Measurements from ENCODE around the gene RAD17.
"Not testable (repeated sequence)": the region's sequence is repeated elsewhere in the genome, so short reads cannot be mapped to it uniquely, and the experiment has no call there.

The RAD17 gene

DNA sequence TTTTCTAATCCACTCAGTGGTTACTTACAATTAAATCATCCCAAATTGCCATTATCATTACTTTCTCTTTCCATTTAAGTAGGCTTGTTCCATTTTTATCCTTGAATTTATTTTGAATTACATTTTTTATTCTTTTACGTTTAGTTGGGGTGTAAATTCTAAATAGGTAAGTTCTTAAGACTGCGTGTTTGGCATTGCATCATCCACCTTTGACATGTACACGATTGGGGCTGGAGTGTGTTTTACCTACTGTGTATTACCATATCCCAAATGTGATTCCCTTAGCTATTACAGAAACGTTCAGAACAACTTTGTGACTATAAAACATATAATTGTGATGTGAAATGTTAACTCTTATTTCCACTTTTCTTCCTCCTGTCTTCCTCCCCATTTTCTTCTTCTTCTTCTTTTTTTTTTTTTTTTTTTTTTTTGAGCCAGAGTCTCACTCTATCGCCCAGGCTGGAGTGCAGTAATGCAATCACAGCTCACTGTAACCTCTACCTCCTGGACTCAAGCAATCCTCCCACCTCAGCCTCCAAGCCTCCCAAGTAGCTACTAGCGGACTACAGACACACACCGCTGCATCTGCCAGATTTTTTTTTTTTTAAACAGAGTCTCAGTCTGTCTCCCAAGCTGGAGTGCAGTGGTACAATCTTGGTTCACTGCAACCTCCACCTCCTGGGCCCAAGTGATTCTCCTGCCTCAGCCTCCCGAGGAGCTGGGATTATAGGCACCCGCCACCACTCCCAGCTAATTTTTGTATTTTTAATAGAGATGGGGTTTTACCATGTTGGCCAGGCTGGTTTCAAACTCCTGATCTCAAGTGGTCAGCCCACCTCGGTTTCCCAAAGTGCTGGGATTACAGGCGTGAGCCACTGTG lies 62.0 kb downstream of the RAD17 start:
- TF ChIP-seq ZNF274 (IDR thresholded peaks at IDR 0.05; ENCODE audit: low read depth, low read length): no peak
- no peak overlapping the region for H3K4me3 ChIP-seq (ENCODE audit: low read length)

DNA sequence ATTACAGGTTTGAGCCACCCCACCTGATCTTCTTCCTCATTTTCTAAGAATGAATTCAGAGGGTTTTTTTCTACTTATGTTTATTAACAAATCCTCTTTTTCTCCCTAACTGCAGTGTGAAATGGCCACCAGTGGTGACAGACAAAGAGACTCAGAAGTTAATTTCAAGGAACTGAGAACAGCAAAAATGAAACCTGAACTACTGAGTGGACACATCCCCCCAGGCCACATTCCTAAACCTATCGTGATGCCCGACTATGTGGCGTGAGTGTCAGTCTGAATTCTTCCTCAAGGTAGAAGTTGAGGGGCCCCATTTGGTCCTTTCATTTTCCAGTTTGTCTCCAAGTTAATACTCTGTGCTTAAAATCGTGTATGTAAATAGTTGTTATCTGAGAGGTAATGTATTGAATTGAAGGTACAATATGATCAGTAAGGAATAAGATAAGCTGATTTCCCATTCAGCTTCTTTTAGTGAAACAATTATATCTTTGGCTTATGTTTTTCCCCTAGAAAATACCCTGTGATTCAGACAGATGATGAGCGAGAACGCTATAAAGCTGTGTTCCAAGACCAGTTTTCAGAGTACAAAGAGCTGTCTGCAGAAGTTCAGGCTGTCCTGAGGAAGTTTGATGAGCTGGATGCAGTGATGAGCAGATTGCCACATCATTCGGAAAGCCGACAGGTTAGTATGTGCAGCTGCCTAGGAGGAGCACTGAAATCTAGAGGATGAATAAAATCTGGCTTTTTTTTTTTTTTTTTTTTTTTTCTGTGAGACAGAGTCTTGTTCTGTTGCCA lies 63.0 kb downstream of the RAD17 start:
- no peak for TF ChIP-seq ZNF274 (IDR thresholded peaks at IDR 0.05; ENCODE audit: low read depth, low read length)
- H3K4me3 ChIP-seq (ENCODE audit: low read length): no peak overlapping the region

DNA sequence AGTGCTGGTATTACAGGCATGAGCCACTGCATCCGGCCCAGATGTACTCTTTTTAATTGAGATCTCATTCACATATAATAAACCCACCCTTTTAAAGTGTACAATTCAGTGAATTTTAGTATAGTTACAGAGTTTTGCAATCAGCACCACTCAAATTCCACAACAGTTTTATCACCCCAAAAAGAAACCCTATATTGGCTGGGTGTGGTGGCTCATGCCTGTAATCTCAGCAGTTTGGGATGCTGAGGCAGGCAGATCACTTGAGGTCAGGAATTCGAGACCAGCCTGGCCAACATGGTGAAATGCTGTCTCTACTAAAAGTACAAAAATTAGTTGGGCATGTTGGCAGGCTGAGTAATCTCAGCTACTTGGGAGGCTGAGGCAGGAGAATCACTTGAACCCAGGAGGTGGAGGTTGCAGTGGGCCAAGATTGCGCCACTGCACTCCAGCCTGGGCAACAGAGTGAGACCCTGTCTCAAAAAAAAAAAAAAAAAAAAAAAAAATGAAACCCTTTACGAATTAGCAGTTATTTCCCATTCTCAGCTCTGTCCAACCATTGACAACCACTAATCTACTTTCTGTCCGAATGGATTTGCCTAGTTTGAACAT lies 65.8 kb downstream of the RAD17 start:
- H3K4me3 ChIP-seq (ENCODE audit: low read length): not testable (repeated sequence)

DNA sequence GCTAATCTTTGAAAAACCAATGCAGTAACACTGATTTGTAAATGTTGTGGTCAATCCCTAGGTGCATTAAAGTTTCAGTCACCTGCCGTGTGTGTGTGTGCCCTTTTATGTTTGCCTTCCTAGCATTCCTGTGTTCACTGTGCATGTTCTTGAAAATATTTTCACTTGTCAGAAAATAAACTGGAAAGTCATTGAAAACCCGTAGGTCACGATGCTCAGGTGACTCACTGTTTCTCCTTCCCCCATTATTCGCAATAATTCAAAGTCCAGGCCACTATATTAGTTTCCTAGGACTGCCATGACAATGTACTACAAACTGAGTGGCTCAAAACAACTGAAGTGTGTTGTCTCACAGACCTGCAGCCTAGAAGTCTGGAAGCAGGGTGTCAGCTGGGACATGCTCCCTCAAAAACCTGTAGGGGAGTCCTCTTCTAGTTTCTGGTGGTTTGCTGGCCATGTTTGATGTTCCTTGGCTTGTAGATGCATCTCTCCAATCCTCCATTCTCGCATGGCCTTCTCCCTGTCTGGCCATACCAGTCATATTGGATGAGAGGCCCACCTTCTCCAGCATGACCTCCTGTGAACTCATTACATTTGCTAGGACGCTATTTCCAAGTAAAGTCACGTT lies 74.6 kb downstream of the RAD17 start:
- H3K4me3 ChIP-seq (ENCODE audit: low read length): no peak overlapping the region
- no peak for TF ChIP-seq ZNF274 (IDR thresholded peaks at IDR 0.05; ENCODE audit: low read depth, low read length)

DNA sequence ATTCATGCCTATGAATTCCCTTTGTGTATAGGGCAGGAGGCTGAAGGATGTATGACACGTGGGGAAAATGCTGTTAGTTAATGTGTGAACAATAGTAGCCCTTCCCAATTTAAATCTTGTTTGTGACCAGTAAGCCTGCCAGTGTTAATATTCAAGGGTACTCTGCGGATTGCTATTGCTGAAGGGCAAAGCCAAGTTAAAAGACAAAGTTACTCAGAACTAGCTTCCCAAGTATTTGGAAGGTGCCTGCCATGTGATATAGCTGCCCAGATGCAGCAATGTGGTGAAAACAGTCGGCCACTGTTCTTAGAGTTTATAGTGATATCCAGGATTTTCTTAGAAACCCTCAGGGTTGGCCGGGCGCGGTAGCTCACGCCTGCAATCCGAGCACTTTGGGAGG lies 79.9 kb downstream of the RAD17 start:
- no peak for TF ChIP-seq ZNF274 (IDR thresholded peaks at IDR 0.05; ENCODE audit: low read depth, low read length)
- no peak overlapping the region for H3K4me3 ChIP-seq (ENCODE audit: low read length)

DNA sequence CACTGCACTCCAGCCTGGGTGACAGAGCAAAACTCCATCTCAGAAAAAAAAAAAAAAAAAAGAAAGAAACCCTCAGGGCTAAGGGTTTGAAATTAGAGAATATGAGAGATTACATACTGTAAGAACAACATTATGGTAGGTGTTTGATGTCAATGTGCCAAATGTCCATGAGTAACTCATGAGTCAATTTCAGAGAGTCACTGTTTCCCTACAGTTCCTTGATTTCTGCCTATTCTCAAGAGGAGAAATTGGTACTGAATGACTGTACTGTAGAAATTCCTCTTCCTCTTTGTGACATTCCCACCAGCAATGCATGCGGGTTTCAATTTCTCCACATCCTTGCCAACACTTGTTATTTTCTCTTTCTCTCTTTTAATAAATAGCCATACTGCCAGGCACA lies 80.5 kb downstream of the RAD17 start:
- TF ChIP-seq ZNF274 (IDR thresholded peaks at IDR 0.05; ENCODE audit: low read depth, low read length): no peak

DNA sequence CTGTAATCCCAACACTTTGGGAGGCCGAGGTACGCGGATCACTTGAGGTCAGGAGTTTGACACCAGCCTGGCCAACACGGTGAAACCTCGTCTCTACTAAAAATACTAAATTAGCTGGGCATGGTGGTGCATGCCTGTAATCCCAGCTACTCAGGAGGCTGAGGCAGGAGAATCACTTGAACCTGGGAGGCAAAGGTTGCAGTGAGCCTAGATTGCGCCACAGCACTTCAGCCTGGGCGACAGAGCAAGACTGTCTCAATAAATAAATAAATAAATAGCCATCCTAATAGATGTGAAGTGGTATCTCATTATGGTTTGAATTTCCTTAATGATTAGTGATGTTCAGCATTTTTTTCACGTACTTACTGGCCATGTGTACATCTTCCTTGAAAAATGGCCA lies 80.9 kb downstream of the RAD17 start:
- not testable (repeated sequence) for H3K4me3 ChIP-seq (ENCODE audit: low read length)

More for the DNA sequence above, 80.5 kb downstream of the RAD17 start:
- H3K4me3 ChIP-seq (ENCODE audit: low read length): no peak overlapping the region

DNA sequence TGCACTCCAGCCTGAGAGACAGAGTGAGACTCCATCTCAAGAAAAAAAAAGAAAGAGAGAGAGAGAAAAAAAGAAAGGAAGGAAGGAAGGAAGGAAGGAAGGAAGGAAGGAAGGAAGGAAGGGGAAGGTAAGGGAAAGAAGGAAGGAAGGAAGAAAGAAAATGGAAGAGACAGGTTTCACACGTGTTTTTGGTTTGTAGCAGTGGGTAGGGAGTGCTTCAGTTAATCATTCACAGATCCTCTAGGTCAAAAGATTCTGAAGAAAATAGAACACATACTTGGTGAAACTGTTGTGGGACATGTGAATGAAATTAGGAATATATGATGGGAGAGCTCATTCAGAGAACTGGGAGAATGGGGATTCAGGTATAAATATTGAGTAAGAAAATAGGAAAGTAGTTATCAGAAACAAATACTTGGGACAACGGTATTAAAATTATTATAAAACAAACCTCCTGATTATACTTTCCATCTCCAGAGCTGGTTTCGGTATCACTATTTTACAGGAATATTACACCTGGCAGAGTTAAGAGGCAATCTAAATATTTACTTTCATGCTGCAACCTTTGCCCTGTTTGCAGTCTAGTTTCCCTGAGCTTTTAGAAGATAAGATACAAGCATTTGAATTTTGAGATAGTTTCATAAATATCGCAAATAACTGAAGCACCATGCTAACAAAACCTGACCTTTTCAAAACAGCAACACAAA lies 82.5 kb downstream of the RAD17 start:
- no peak overlapping the region for H3K4me3 ChIP-seq (ENCODE audit: low read length)
- TF ChIP-seq ZNF274 (IDR thresholded peaks at IDR 0.05; ENCODE audit: low read depth, low read length): no peak

DNA sequence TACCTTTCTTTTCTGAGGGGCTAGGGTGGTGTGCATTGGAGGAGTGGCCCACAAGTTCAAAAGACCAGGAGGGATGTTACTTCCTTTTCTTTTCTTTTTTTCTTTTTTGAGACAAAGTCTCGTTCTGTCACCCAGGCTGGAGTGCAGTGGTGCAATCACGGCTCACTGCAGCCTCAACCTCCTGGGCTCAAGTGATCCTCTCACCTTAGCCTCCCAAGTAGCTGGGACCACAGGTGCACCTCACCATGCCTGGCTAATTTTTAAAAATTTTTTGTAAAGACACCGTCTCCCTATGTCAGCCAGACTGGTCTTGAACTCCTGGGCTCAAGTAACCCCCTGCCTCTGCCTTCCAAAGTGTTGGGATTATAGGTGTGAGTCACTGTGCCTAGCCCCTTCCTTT lies 83.9 kb downstream of the RAD17 start:
- not testable (repeated sequence) for H3K4me3 ChIP-seq (ENCODE audit: low read length)

DNA sequence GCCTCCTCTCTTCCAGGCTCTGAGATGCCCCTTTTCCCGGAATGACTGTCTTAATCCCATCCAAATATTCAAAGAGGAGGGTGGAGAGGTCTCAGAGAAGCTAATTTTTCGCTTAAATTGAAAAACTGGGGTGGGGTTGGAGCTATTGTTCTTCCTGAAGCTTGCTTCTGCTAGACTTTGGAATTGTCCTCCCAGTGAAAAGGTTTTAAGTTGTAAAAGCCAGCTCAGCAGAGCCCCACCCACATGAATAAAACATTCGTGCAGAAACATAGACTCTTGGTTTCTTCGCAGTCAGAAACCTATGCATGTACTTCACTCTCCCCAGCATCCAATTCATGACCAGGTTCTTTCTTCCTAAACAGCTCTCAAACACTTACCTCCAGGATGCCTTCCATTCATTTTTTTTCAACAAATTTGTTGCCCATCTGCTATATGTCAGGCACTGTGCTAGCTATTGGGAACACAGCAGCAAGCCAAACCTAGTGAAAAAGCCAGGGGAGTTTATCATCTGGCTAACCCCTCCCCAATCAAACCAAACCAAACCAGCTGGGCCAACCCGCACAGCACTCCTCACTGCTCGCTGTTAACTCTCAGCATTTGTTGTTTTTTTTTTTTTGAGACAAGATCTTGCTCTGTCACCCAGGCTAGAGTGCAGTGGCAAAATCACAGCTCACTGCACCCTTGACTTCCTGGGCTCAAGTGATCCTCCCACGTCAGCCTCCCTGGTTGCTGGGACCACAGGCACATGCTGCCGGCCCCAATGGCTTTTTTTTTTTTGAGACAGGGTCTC lies 85.0 kb downstream of the RAD17 start:
- TF ChIP-seq ZNF274 (IDR thresholded peaks at IDR 0.05; ENCODE audit: low read depth, low read length): no peak

DNA sequence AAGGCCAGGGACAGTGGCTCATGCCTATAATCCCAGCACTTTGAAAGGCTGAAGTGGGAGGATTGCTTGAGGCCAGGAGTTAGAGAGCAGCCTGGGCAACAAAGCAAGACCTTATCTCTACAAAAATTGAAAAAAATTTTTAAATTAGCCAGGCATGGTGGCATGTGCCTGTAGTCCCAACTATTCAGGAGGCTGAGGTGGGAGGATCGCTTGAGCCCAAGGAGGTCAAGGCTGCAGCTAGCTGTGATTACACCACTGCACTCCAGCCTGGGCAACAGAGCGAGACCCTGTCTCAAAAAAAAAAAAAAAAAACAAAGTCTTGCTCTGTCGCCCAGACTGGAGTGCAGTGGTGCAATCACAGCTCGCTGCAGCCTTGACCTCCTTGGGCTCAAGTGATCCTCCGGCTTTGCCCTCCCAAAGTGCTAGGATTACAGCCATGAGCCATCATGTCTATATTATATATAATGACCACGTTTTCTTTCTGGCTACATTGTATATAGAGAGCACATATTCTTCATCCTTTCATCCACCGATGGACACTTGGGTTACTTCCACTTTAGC lies 85.9 kb downstream of the RAD17 start:
- H3K4me3 ChIP-seq (ENCODE audit: low read length): not testable (repeated sequence)

More for the DNA sequence above, 85.0 kb downstream of the RAD17 start:
- no peak overlapping the region for H3K4me3 ChIP-seq (ENCODE audit: low read length)

DNA sequence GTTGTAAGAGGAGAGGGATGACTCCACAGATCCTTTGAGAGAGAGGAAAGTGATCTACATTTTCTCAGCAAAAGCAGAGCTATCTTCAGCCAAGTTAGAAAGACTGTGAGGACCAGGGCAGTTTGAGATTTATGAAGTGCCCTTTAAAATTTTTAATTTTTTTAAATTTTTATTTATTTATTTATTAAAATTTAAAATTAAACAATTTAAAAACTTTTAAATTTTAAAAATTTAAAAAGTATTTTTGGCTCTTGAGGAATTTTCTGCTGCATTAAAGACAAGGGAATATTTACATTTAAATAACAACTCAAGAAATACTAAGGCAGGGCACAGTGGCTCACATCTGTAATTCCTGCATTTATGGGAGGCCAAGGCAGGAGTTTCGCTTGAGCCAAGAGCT lies 92.6 kb downstream of the RAD17 start:
- H3K4me3 ChIP-seq (ENCODE audit: low read length): no peak overlapping the region
- no peak for TF ChIP-seq ZNF274 (IDR thresholded peaks at IDR 0.05; ENCODE audit: low read depth, low read length)
